ENCODE results near the gene TCERG1L. TPM values are rescaled to one million over a fixed set of nuclear protein-coding genes. Genes with fewer than 3 reads are reported as not detected.

The TCERG1L gene
- total RNA-seq, 1 experiment from 2014 or later = 1.5 TPM

DNA sequence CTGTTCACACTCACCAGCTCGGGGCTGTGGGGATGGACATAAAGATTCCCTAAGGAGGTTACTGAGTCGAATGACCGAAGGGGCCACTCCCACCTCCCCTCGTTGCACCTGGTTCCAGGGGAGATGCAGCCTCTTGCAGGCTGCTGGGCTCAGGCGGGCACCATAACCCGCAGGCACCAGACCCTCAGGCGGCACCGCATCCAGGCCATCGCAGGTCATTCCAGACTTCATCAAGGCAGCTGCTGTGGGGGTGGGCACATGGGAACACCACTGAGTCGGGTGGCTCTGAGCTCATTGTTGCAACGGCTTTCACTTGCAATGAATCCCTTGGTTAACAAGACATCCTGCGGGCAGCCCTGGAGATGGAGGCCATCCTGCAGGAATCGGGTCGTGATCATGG is 221.7 kb downstream of the TCERG1L start (continued):
- TF ChIP-seq, protein P1, sequence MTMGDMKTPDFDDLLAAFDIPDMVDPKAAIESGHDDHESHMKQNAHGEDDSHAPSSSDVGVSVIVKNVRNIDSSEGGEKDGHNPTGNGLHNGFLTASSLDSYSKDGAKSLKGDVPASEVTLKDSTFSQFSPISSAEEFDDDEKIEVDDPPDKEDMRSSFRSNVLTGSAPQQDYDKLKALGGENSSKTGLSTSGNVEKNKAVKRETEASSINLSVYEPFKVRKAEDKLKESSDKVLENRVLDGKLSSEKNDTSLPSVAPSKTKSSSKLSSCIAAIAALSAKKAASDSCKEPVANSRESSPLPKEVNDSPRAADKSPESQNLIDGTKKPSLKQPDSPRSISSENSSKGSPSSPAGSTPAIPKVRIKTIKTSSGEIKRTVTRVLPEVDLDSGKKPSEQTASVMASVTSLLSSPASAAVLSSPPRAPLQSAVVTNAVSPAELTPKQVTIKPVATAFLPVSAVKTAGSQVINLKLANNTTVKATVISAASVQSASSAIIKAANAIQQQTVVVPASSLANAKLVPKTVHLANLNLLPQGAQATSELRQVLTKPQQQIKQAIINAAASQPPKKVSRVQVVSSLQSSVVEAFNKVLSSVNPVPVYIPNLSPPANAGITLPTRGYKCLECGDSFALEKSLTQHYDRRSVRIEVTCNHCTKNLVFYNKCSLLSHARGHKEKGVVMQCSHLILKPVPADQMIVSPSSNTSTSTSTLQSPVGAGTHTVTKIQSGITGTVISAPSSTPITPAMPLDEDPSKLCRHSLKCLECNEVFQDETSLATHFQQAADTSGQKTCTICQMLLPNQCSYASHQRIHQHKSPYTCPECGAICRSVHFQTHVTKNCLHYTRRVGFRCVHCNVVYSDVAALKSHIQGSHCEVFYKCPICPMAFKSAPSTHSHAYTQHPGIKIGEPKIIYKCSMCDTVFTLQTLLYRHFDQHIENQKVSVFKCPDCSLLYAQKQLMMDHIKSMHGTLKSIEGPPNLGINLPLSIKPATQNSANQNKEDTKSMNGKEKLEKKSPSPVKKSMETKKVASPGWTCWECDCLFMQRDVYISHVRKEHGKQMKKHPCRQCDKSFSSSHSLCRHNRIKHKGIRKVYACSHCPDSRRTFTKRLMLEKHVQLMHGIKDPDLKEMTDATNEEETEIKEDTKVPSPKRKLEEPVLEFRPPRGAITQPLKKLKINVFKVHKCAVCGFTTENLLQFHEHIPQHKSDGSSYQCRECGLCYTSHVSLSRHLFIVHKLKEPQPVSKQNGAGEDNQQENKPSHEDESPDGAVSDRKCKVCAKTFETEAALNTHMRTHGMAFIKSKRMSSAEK (CRISPR knock-in tag; IDR thresholded peaks at IDR 0.05; ENCODE audit: borderline replicate concordance) = no peak
- TF ChIP-seq SMAD4 (CRISPR knock-in tag; IDR thresholded peaks at IDR 0.05) = no peak
- TF ChIP-seq TP53 (CRISPR knock-in tag; IDR thresholded peaks at IDR 0.05) = no peak
- no peak for TF ChIP-seq MYBL2 (CRISPR knock-in tag; IDR thresholded peaks at IDR 0.05)

- ATAC-seq (no peak), DNase-seq (ENCODE audit: low spot score) (no peak)
- no peak overlapping the region for H3K4me3 Mint-ChIP-seq
- TF ChIP-seq EMX1 (CRISPR knock-in tag; IDR thresholded peaks at IDR 0.05) (no peak), ZNF121 (CRISPR knock-in tag; IDR thresholded peaks at IDR 0.05) (no peak), ZNF671 (CRISPR knock-in tag; IDR thresholded peaks at IDR 0.05) (no peak), ZNF396 (CRISPR knock-in tag; IDR thresholded peaks at IDR 0.05; ENCODE audit: borderline replicate concordance) (no peak), KAT7 (CRISPR knock-in tag; IDR thresholded peaks at IDR 0.05; ENCODE audit: borderline replicate concordance) (no peak), FOXJ3 (CRISPR knock-in tag; IDR thresholded peaks at IDR 0.05; ENCODE audit: borderline replicate concordance) (no peak), JUN (CRISPR knock-in tag; IDR thresholded peaks at IDR 0.05) (no peak), ZNF138 (CRISPR knock-in tag; conservative IDR thresholded peaks at IDR 0.05) (no peak), TCF7 (CRISPR knock-in tag; IDR thresholded peaks at IDR 0.05; ENCODE audit: low read depth) (no peak), ELF4 (CRISPR knock-in tag; IDR thresholded peaks at IDR 0.05; ENCODE audit: low read depth) (no peak), GABPB1 (CRISPR knock-in tag; IDR thresholded peaks at IDR 0.05) (no peak), ESRRA (CRISPR knock-in tag; IDR thresholded peaks at IDR 0.05; ENCODE audit: borderline replicate concordance) (no peak), CREB1 (CRISPR knock-in tag; IDR thresholded peaks at IDR 0.05) (no peak), GRHL2 (CRISPR knock-in tag; IDR thresholded peaks at IDR 0.05; ENCODE audit: insufficient replicate concordance, severe bottlenecking) (no peak), CBFB (CRISPR knock-in tag; IDR thresholded peaks at IDR 0.05; ENCODE audit: low read depth) (no peak), ZBTB21 (CRISPR knock-in tag; IDR thresholded peaks at IDR 0.05; ENCODE audit: borderline replicate concordance) (no peak), ZNF317 (CRISPR knock-in tag; IDR thresholded peaks at IDR 0.05; ENCODE audit: borderline replicate concordance, low read depth) (no peak), MXD4 (CRISPR knock-in tag; IDR thresholded peaks at IDR 0.05; ENCODE audit: borderline replicate concordance) (no peak)
- TF ChIP-seq, protein P2, sequence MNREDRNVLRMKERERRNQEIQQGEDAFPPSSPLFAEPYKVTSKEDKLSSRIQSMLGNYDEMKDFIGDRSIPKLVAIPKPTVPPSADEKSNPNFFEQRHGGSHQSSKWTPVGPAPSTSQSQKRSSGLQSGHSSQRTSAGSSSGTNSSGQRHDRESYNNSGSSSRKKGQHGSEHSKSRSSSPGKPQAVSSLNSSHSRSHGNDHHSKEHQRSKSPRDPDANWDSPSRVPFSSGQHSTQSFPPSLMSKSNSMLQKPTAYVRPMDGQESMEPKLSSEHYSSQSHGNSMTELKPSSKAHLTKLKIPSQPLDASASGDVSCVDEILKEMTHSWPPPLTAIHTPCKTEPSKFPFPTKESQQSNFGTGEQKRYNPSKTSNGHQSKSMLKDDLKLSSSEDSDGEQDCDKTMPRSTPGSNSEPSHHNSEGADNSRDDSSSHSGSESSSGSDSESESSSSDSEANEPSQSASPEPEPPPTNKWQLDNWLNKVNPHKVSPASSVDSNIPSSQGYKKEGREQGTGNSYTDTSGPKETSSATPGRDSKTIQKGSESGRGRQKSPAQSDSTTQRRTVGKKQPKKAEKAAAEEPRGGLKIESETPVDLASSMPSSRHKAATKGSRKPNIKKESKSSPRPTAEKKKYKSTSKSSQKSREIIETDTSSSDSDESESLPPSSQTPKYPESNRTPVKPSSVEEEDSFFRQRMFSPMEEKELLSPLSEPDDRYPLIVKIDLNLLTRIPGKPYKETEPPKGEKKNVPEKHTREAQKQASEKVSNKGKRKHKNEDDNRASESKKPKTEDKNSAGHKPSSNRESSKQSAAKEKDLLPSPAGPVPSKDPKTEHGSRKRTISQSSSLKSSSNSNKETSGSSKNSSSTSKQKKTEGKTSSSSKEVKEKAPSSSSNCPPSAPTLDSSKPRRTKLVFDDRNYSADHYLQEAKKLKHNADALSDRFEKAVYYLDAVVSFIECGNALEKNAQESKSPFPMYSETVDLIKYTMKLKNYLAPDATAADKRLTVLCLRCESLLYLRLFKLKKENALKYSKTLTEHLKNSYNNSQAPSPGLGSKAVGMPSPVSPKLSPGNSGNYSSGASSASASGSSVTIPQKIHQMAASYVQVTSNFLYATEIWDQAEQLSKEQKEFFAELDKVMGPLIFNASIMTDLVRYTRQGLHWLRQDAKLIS (CRISPR knock-in tag; IDR thresholded peaks at IDR 0.05; ENCODE audit: borderline replicate concordance) = no peak
- TF ChIP-seq, protein P3, sequence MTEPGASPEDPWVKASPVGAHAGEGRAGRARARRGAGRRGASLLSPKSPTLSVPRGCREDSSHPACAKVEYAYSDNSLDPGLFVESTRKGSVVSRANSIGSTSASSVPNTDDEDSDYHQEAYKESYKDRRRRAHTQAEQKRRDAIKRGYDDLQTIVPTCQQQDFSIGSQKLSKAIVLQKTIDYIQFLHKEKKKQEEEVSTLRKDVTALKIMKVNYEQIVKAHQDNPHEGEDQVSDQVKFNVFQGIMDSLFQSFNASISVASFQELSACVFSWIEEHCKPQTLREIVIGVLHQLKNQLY (CRISPR knock-in tag; IDR thresholded peaks at IDR 0.05) = no peak
- no peak overlapping the region for H3K27ac Mint-ChIP-seq
- CTCF ChIA-PET = interaction anchor here (1.3 kb wide), 1 partner anchor 91 kb away, joined by 3 read pairs; no protein-coding TSS in a partner anchor
- POLR2A ChIA-PET = no interaction called here
- H3K4me1 Mint-ChIP-seq = peaks cover 5% of the 10 kb centered on the region; the same call in 1 of the 2 replicates
- peaks cover 6% of the 10 kb centered on the region for H3K27me3 Mint-ChIP-seq (ENCODE audit: low read depth)
- H3K9me3 Mint-ChIP-seq = peaks cover 38% of the 10 kb centered on the region
- H3K36me3 Mint-ChIP-seq = peaks cover 56% of the 10 kb centered on the region
These were observed 222.4 kb downstream of the TCERG1L start for GRCh38 chr10:131089150-131089549.

All from WTC11 (cell line).